AG04450 (cell line): ENCODE results near the gene ROPN1L. TPM values are rescaled to one million over a fixed set of nuclear protein-coding genes. Genes with fewer than 3 reads are reported as not detected.
A peak's percentile ranks its signal among the peaks of the same experiment; 100 is the strongest.
"Not testable (repeated sequence)": the region's sequence is repeated elsewhere in the genome, so short reads cannot be mapped to it uniquely, and the experiment has no call there.

Experiments
- CTCF ChIA-PET: fragments of 300-600, 350-600 bp; formaldehyde crosslinking; extraction: SDS; loops from one replicate; lab custom pipeline; 2022; ENCODE audit warnings: antibody characterized with exemption, inconsistent platforms; lab: Charles Lee
- POLR2A ChIA-PET: fragments of 350-600 bp; formaldehyde crosslinking; extraction: SDS; loops from one replicate; lab custom pipeline; 2021; ENCODE audit warnings: antibody characterized with exemption, inconsistent platforms; lab: Yijun Ruan, JAX
- DNase-seq: peaks from one replicate; pipeline ENCODE4 v3.0.0-alpha.2; 2011; ENCODE audit warnings: low read depth, low spot score
- H3K27ac ChIP-seq: one replicate; pipeline ENCODE4 v1.5.1; 2012; ENCODE audit warnings: low read depth, low read length, control low read depth
- H3K27me3 ChIP-seq: one replicate; pipeline ENCODE4 v1.6.0; 2012; ENCODE audit warnings: low read length; ENCODE audit not compliant: control insufficient read depth, insufficient read depth
- H3K4me3 ChIP-seq: 2 replicates; pipeline ENCODE4 v1.5.1; 2011; ENCODE audit warnings: mild to moderate bottlenecking, low read depth, low read length, control low read depth
- H3K9me3 ChIP-seq: 2 replicates; pipeline ENCODE4 v1.5.1; 2012; ENCODE audit warnings: low read length; ENCODE audit not compliant: control insufficient read depth, insufficient read depth
- polyA plus RNA-seq: library from polyadenylated mRNA; depleted of rRNA; stranded (reverse); fragments of >200 nt; gene quantifications from 2 replicates; pipeline ENCODE4 v1.2.3, GENCODE V29; 2011
- TF ChIP-seq, protein P1 (sequence below): IDR thresholded peaks from 2 replicates; pipeline ENCODE4 v1.5.1; 2011; ENCODE audit warnings: low read depth, low read length, control low read depth, inconsistent platforms

The ROPN1L gene
- polyA plus RNA-seq, 1 experiment = 0.24 TPM

DNA sequence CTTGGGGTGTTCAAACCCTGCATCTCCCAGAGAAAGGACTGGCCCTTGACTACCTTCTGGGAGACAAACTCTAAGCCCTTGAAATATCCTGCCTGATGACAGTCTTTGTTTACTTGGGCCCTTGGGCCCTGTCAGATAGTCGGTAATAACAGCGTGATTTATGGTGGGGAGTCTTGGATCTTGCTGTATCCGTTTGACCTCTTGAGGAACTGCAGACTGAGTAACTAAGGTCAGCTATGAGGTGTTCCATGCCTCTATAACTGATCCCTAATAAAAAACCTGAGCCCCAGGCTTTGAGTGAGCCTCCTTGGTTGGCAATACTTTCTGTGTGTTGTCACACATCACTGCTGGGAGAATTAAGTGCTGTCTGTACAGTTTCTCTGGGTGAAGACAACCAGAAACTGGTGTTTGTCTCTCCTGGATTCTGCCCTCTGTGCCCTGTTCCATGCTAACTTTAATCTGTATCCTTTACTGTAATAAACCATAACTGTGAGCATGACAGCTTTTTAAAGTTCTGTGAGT lies 66.0 kb downstream of the ROPN1L start:
- Histone ChIP-seq H3K4me3 (no peak overlapping the region), H3K27me3 (no peaks in the 10 kb centered on the region), H3K9me3 (peaks cover 3% of the 10 kb centered on the region; the same call in 1 of the 2 replicates), H3K27ac (no peak overlapping the region)
- TF ChIP-seq, protein P1, sequence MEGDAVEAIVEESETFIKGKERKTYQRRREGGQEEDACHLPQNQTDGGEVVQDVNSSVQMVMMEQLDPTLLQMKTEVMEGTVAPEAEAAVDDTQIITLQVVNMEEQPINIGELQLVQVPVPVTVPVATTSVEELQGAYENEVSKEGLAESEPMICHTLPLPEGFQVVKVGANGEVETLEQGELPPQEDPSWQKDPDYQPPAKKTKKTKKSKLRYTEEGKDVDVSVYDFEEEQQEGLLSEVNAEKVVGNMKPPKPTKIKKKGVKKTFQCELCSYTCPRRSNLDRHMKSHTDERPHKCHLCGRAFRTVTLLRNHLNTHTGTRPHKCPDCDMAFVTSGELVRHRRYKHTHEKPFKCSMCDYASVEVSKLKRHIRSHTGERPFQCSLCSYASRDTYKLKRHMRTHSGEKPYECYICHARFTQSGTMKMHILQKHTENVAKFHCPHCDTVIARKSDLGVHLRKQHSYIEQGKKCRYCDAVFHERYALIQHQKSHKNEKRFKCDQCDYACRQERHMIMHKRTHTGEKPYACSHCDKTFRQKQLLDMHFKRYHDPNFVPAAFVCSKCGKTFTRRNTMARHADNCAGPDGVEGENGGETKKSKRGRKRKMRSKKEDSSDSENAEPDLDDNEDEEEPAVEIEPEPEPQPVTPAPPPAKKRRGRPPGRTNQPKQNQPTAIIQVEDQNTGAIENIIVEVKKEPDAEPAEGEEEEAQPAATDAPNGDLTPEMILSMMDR = no peak
- DNase-seq = no peak
- POLR2A ChIA-PET = interaction anchor here (0.7 kb wide), 2 partner anchors 120 to 136 kb away, joined by 3 to 4 read pairs; no protein-coding TSS in a partner anchor
- CTCF ChIA-PET = interaction anchor here (0.7 kb wide), 1 partner anchor 35 kb away, joined by 3 read pairs; no protein-coding TSS in a partner anchor

DNA sequence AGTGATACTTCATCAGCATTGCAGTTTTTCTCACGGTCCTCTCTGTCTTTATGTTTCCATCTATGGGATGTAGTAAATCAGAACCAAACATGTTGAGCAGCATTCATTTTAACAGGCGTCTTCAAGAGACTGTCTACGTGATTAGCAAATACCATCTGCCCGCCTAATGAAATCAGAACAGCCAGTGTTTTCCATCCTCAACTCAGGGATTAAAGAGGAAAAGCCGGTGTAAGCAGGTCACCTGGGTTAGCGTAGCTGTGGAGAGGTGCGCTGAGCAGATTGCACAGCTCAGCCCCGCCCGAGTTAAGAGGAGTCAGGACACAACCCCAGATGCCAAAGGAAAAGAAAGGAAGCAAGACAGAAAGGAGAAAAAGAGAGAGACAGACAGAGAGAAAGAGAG lies 67.9 kb downstream of the ROPN1L start:
- TF ChIP-seq, protein P1 = no peak
- Histone ChIP-seq H3K27me3 (no peaks in the 10 kb centered on the region), H3K4me3 (no peak overlapping the region), H3K27ac (no peak overlapping the region), H3K9me3 (peaks cover 3% of the 10 kb centered on the region; the same call in 1 of the 2 replicates)
- ChIA-PET POLR2A (interaction anchor here (1.2 kb wide), 1 partner anchor 42 kb away, joined by 3 read pairs; no protein-coding TSS in a partner anchor), CTCF (interaction anchor here (0.8 kb wide), 1 partner anchor 12 kb away, joined by 5 read pairs; no protein-coding TSS in a partner anchor)
- no peak for DNase-seq

DNA sequence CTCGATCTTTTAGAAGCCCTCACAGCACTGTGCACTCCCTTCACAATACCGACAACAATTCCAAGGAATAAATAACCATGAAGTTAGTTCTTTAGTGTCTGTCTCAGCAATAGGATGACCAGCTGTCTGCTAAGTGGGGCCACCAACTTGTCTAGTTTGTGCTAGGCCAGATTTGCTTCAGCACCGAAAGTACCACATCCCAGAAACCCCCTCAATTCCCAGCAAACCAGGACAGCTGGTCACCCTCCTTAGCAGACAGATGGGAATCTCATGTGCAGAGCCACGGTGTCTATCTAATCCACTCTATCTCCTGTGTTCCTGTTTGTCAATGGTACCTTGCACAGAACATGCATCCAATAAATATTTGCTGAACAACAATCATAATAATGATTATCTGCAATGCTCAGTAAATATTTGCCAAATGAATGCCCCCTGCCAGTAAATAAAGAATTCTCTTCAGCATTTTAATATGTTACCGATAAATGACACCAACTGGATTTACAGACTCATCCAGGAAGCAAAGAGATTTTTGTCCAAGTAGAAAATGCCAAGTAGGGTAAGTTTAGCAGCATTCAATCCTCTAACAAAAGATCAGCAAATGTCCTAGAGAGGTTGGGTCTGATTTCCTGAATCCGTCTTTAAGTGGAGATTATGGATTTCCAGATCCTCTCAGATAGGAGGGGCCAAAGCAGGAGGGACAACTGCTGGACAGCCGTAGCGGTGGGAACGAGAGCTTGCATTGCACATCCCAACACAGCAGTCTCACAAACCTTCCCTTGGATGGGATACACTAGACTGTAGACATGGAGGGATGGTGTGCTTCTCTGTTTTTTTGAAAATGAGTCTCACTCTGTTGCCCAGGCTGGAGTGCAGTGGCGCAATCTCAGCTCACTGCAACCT lies 70.3 kb downstream of the ROPN1L start:
- H3K9me3 ChIP-seq = peaks cover 3% of the 10 kb centered on the region; the same call in 1 of the 2 replicates
- TF ChIP-seq, protein P1 = no peak
- H3K27ac ChIP-seq = no peak overlapping the region
- ChIA-PET POLR2A (interaction anchor here (2.8 kb wide), 1 partner anchor 39 kb away, joined by 11 read pairs; no protein-coding TSS in a partner anchor), CTCF (no interaction called here)
- no peak overlapping the region for H3K4me3 ChIP-seq
- H3K27me3 ChIP-seq = no peaks in the 10 kb centered on the region
- DNase-seq = no peak

DNA sequence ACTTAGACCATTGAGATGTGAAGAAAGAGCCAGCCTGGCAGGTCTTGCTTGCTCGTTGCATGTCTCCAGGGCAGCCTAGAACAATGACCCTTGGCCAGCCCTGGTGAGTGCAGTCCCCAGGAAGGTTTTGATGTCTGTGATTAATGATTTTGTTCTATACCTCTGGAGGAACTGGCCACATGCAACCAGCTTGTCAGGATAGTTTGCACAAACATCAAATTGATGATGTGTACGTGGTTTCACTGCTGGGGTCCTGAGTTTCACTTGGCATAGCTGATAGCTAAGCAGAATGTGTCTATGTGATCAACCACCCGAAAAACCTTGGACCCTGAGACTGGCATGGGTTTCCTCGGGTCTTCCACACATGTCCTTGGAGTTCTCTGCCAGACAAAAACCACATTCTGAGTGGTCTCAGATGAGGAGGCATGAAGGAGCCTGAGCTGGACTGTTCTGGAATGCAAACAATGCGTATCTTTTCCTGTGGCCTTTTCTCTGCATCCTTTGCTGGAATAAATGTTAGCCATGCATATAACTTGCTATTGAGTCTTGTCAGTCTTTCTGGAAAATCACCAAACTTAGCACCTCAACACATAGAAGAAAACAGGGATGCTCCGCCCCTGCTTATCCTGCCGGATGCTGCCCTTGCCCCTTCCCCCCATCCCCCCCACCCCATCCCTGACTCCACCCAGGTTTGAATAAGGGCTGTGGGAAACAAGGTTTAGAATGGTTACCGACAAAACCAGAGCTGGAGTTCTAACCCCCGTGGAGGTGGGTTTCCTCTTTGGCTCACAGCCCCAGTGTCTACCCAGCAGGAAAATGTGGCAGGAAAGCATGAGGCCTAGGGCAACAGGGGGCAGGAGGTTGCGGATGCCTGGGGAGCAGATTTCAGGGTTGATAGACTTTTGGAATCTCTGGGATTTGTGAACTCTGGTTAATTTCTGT lies 72.1 kb downstream of the ROPN1L start:
- CTCF ChIA-PET = interaction anchor here (1.1 to 1.5 kb wide), 2 partner anchors 15 to 114 kb away, joined by 3 to 5 read pairs; no protein-coding TSS in a partner anchor
- POLR2A ChIA-PET = interaction anchor here (0.6 to 2.8 kb wide), 5 partner anchors 33 to 114 kb away, joined by 3 to 11 read pairs (median 4); partner anchors contain the start of gene ANKRD33B
- Histone ChIP-seq H3K4me3 (no peak overlapping the region), H3K27ac (peak overlapping the region; percentile 73), H3K27me3 (no peaks in the 10 kb centered on the region), H3K9me3 (peaks cover 3% of the 10 kb centered on the region; the same call in 1 of the 2 replicates)
- TF ChIP-seq, protein P1 = no peak
- peak; percentile 57 for DNase-seq

DNA sequence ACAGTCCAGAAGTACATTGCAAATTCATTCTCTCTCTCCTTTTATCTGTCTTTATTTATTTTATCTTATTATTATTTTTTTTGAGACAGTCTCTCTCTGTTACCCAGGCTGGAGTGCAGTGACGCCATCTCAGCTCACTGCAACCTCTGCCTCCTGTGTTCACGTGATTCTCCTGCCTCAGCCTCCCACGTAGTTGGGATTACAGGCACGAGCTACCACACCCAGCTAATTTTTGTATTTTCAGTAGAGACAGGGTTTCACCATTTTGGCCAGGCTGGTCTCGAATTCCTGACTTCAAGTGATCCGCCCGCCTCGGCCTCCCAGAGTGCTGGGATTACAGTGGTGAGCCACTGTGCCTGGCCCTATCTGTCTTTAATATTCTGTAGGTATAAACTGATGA lies 72.9 kb downstream of the ROPN1L start:
- not testable (repeated sequence) for DNase-seq, H3K27me3 ChIP-seq, H3K27ac ChIP-seq, H3K4me3 ChIP-seq, H3K9me3 ChIP-seq
- ChIA-PET CTCF (interaction anchor here (1.1 kb wide), 1 partner anchor 16 kb away, joined by 3 read pairs; no protein-coding TSS in a partner anchor), POLR2A (interaction anchor here (2.8 kb wide), 1 partner anchor 36 kb away, joined by 11 read pairs; no protein-coding TSS in a partner anchor)
